ENCODE data around the gene TAPBP. TPM values are rescaled to one million over a fixed set of nuclear protein-coding genes. Genes with fewer than 3 reads are reported as not detected.

TAPBP gene
- total and polyA plus RNA-seq, 9 of the 15 experiments (the other 6 are each of a cell fraction or from before 2014, with no cell fraction given), result 5.6 to 74.0 (median 22.3) TPM

DNA sequence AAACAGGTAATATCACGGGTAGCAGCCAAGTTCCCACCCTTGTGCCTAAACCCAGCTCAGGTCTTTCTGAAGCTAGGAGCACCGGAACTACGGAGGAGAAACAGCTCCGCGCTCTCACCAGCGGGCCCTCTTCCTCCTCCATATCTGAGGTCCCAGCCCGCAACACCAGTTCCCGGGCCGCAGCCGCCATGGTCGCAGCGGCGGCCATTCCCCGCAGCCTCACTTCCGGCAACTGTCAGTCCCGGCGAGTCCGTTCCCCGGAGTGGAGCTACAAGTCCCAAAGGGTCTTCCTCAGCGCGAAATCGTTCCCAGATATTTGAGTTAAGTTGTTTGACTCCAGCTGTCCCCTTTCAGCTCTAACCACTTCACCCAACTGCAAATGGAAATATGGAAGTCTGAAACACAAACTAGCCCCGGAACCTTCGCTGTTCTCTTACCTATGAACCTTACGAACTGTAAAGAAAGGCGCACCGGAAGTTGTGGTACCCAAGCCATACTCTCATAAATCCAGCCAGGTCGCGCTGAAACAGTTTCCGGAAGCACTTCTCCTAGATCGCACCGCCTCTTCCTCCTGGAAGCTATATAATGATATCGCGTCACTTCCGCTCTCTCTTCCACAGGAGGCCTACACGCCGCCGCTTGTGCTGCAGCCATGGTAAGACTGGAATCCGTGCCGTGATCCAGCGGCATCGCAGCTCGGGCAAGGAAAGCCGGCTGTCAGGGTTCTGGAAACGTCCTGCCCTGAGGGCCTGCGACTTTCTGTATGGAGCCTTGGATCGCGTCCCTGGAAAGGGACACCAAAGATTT lies 42.2 kb downstream of the TAPBP start, which contains the start of the genes RPS18 and VPS52 (continued):
- TF ChIP-seq ZFX (CRISPR knock-in tag; IDR thresholded peaks at IDR 0.05) (peak; percentile 100), RBM25 (IDR thresholded peaks at IDR 0.05; ENCODE audit: low read depth, low read length, severe bottlenecking) (no peak), CBFB (CRISPR knock-in tag; IDR thresholded peaks at IDR 0.05) (peak; percentile 57; the same call in 1 of the 2 replicates), CHCHD3 (CRISPR knock-in tag; IDR thresholded peaks at IDR 0.05) (peak; percentile 91), RFX5 (IDR thresholded peaks at IDR 0.05; ENCODE audit: low read depth, low read length) (peak; percentile 11; the same call in 1 of the 2 replicates), ATF1 (CRISPR knock-in tag; IDR thresholded peaks at IDR 0.05) (no peak), ATF1 (tag; IDR thresholded peaks at IDR 0.05) (peak; percentile 97), KDM5B (IDR thresholded peaks at IDR 0.05; ENCODE audit: insufficient replicate concordance, low read depth, low read length) (peak; percentile 100), GABPA (tag; conservative IDR thresholded peaks at IDR 0.05; ENCODE audit: low read depth) (peak; percentile 100), RBM15 (IDR thresholded peaks at IDR 0.05; ENCODE audit: insufficient read depth, low read length) (no peak), OTX1 (CRISPR knock-in tag; IDR thresholded peaks at IDR 0.05) (no peak; the same call in 1 of the 2 replicates), PRDM10 (IDR thresholded peaks at IDR 0.05; ENCODE audit: partially characterized antibody) (peak; percentile 6), ZNF212 (CRISPR knock-in tag; IDR thresholded peaks at IDR 0.05) (no peak), ZNF436 (CRISPR knock-in tag; IDR thresholded peaks at IDR 0.05) (peak; percentile 47; the same call in 1 of the 2 replicates), NR2F6 (CRISPR knock-in tag; IDR thresholded peaks at IDR 0.05) (peak; percentile 85; the same call in 1 of the 2 replicates), ILF3 (IDR thresholded peaks at IDR 0.05; ENCODE audit: borderline replicate concordance) (no peak), ZBTB7A (IDR thresholded peaks at IDR 0.05; ENCODE audit: borderline replicate concordance, control insufficient read depth, low read depth, low read length) (peak; percentile 52; the same call in 1 of the 2 replicates), RBBP5 (IDR thresholded peaks at IDR 0.05; ENCODE audit: borderline replicate concordance, insufficient read depth, low read length, poor library complexity, severe bottlenecking) (peak; percentile 100)
- TF ChIP-seq, protein P1, sequence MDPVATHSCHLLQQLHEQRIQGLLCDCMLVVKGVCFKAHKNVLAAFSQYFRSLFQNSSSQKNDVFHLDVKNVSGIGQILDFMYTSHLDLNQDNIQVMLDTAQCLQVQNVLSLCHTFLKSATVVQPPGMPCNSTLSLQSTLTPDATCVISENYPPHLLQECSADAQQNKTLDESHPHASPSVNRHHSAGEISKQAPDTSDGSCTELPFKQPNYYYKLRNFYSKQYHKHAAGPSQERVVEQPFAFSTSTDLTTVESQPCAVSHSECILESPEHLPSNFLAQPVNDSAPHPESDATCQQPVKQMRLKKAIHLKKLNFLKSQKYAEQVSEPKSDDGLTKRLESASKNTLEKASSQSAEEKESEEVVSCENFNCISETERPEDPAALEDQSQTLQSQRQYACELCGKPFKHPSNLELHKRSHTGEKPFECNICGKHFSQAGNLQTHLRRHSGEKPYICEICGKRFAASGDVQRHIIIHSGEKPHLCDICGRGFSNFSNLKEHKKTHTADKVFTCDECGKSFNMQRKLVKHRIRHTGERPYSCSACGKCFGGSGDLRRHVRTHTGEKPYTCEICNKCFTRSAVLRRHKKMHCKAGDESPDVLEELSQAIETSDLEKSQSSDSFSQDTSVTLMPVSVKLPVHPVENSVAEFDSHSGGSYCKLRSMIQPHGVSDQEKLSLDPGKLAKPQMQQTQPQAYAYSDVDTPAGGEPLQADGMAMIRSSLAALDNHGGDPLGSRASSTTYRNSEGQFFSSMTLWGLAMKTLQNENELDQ (CRISPR knock-in tag; IDR thresholded peaks at IDR 0.05; ENCODE audit: borderline replicate concordance), result no peak
- TF ChIP-seq, protein P2, sequence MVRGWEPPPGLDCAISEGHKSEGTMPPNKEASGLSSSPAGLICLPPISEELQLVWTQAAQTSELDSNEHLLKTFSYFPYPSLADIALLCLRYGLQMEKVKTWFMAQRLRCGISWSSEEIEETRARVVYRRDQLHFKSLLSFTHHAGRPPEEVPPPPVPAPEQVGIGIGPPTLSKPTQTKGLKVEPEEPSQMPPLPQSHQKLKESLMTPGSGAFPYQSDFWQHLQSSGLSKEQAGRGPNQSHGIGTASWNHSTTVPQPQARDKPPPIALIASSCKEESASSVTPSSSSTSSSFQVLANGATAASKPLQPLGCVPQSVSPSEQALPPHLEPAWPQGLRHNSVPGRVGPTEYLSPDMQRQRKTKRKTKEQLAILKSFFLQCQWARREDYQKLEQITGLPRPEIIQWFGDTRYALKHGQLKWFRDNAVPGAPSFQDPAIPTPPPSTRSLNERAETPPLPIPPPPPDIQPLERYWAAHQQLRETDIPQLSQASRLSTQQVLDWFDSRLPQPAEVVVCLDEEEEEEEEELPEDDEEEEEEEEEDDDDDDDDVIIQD (CRISPR knock-in tag; IDR thresholded peaks at IDR 0.05), result 0 out of 2 replicates have a peak, but pooled peaks have one; percentile 52

Measured in K562 (cell line).